Subcutaneous adipose tissue (tissue), 4 donors: ENCODE data around the gene WNT3. TPM values are rescaled to one million over a fixed set of nuclear protein-coding genes. Genes with fewer than 3 reads are reported as not detected.

Experiments
- total RNA-seq, 4 donors: library from RNA; depleted of rRNA; stranded (reverse); fragments of >200 nt; gene quantifications; one replicate each; pipeline ENCODE4 v1.1.0, GENCODE V29; 2016
- TF ChIP-seq, protein P1 (sequence below): fragments of 450-650 bp; IDR thresholded peaks from one replicate; pipeline ENCODE4 v1.5.1; 2016; ENCODE audit warnings: low read depth, mild to moderate bottlenecking, control low read depth, antibody characterized with exemption, moderate library complexity

WNT3 gene
- total RNA-seq, 4 donors from 2014 or later = 0.16 to 9.6 (median 0.54) TPM

DNA sequence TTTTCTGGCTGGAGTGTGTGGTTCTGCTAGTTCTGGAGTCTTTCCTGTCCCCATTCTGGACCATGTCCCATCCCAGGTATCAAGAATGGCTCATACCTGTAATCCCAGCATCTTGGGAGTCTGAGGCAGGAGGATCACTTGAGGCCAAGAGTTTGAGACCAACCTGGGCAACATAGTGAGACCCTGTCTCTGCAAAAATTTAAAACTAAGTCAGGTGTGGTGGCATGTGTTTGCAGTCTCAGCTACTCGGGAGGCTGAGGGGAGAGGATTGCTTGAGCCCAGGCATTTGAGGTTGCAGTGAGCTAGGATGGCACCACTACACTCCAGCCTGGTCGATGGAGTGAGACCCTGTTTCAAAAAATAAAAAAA is 15.3 kb upstream of the WNT3 start:
- TF ChIP-seq, protein P1, sequence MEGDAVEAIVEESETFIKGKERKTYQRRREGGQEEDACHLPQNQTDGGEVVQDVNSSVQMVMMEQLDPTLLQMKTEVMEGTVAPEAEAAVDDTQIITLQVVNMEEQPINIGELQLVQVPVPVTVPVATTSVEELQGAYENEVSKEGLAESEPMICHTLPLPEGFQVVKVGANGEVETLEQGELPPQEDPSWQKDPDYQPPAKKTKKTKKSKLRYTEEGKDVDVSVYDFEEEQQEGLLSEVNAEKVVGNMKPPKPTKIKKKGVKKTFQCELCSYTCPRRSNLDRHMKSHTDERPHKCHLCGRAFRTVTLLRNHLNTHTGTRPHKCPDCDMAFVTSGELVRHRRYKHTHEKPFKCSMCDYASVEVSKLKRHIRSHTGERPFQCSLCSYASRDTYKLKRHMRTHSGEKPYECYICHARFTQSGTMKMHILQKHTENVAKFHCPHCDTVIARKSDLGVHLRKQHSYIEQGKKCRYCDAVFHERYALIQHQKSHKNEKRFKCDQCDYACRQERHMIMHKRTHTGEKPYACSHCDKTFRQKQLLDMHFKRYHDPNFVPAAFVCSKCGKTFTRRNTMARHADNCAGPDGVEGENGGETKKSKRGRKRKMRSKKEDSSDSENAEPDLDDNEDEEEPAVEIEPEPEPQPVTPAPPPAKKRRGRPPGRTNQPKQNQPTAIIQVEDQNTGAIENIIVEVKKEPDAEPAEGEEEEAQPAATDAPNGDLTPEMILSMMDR = no peak

DNA sequence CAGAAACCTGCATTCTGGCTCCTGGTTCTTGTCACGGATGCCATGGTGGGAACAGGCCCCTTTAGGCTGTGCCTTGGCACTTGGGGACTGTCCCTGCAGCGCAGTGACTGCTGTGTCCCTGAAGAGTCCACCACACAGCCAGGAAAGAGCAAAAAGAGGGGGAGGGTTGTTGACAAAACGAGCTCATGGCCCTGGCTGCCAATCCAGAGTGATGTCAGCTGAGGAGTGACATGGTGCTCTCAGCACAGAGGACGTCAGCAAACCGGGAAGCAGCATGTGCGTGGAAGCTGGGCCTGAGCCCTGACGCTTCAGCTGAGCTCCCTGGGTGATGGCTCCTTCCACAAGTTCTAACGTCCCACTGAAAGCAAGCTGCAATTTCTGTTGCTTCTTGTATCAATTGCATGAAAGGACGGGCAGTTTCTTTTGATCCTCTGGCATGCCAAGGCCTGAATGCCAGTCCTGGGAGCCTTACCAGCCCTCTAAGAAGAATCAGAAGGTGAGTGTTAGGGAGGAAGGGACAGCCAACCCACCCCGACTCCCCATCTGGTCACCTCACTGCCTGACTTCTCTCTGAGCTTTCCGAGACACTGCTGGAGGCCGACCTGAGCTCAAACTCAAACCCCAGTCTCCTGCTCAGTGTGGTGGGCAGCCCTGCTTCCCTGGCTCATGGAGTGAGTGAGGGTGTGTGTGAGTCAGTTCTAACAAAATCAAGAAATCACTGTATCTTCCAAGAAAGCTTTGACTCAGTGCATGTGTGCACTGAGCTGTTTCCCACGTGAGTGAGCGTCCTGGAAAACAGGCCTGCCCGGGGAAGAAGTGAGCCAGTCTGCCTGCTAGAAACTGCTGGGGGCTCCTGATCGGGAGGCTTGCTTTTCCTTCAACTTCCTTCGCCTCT is 14.7 kb upstream of the WNT3 start:
- TF ChIP-seq, protein P1 = no peak

DNA sequence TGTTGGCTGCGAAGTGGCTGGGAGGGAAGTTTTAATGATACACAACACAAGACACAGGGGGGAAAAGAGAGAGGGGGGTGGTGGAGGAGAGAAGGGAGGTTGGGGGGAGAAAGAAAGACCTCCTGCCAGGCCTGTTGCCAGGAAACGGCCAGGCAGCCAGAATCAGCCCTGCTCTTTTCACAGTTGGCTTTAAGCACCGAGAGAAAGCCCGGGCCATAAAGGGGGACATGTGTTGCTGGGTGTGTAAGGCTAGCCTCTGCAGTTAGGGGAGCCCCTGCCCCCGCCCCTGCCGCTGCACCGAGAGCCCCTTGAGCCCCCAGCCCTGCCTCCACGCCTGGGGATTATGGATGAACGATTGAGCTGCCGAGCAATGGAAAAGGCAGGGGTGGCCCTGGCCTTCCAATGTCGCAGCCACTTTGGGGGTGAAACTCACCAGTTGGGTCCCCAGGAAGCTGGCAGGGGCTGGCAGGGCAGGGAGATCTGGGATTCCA is 13.9 kb upstream of the WNT3 start:
- TF ChIP-seq, protein P1 = no peak

DNA sequence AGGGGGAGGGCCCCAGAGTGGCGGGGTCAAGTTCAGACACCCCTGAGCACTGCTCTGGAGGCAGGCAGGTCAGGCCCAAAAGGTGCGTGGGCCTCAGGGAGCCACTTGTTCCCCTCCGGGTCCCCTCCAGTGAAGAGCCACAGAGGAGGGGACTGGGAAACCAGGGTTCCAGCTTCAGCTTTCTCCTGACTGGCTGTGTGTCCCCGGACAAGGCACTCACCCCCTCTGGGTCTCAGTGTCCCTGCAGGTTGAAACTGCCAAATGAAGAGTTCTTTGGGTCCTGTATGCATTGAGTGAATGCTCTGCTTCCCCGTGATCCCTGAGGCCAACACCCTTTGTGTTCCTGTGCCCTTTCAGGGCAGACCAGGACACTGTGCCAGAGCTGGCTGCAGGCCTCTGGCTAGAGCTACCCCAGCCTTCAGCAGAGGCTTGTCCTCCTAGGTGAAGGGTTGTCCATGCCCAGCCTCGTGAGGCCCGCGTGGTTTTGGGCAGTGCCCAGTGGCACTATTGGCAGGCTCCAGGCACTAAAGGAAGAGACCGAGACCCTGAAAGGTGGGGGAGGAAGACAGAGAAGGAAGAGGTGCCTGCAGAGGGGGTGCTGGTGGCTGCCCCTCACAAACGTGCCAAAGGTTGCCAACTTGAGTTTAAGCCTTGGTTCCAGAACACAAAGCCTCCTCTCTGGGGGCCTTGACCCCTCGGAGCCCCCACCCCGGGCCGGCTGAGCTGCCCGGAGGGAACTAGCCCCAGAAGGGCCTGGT is 13.3 kb upstream of the WNT3 start:
- TF ChIP-seq, protein P1 = no peak

DNA sequence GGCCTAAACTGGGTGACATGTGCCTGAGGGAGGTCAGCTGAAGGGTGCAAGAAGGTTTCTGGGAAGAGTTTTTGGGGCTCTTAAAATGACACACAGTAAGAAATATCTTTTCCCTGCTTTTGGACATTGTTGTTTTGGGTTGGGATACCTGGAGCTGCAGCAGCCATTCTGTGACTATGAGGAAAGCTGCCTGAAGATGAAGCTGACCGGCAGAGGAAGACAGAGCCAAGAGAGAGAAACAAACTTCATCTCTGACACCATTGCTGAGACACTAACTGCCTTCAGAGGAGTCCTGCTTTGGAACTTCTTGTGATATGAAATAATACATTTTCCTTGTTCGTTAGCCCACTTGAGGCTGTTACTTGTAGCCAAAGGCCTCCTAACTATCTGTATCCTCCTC is 8.8 kb upstream of the WNT3 start:
- TF ChIP-seq, protein P1 = no peak

DNA sequence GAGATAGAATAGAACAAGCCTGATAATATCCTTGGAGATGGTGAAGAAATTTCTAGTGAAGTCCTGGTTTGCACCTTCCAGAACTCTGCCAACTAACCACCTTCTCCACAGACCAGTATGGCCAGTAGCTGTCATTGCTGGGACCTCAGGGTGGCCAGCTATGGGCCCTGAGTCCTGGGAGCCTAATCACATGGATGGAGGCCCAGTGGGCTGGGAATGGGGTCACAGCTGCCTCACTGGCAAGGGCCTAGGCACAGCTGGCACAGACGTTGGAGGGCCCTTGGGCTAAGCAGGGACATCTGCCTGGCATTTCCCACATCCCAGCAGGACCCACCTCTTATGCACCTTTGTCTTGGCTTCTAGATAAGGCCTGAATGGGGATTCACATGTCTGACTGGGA is 7.6 kb upstream of the WNT3 start:
- TF ChIP-seq, protein P1 = no peak

DNA sequence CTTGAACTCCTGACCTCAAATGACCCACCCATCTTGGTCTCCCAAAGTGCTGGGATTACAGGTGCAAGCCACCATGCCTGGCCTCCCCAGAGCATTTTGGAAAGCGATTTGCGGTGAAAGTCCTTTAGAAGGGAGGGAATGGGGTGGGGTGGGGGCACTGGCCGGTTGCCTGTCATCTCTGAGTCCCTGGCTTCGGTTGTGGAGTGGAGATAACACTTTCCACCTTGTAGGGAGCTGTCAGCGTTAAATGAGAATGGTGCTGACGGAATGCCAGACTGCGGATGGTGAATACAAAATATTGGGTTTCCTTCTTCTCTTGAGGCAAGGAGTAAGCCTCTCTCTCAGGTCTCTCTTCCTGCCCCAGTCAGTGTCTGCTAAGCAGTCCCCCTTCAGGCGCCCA is 5.2 kb upstream of the WNT3 start:
- TF ChIP-seq, protein P1 = no peak
